G401 (cell line): ENCODE data around the gene EYA2. TPM values are rescaled to one million over a fixed set of nuclear protein-coding genes. Genes with fewer than 3 reads are reported as not detected.
"Not testable (repeated sequence)": the region's sequence is repeated elsewhere in the genome, so short reads cannot be mapped to it uniquely, and the experiment has no call there.

ENCODE experiments used
- DNase-seq: peaks from one replicate; pipeline ENCODE4 v3.0.0-alpha.2; 2015; ENCODE audit warnings: low spot score
- in situ Hi-C: cut with HindIII; loops from 2 replicates; pipeline ENCODE4 v1.10.0; 2016; ENCODE audit warnings: low sequenced_read_pairs, mixed read lengths
- total RNA-seq: library from RNA; depleted of rRNA; stranded (reverse); fragments of >200 nt; shearing (Covaris generic); gene quantifications from 2 replicates; pipeline ENCODE4 v1.2.3, GENCODE V29; 2014; rRNA removed

The EYA2 gene, protein sequence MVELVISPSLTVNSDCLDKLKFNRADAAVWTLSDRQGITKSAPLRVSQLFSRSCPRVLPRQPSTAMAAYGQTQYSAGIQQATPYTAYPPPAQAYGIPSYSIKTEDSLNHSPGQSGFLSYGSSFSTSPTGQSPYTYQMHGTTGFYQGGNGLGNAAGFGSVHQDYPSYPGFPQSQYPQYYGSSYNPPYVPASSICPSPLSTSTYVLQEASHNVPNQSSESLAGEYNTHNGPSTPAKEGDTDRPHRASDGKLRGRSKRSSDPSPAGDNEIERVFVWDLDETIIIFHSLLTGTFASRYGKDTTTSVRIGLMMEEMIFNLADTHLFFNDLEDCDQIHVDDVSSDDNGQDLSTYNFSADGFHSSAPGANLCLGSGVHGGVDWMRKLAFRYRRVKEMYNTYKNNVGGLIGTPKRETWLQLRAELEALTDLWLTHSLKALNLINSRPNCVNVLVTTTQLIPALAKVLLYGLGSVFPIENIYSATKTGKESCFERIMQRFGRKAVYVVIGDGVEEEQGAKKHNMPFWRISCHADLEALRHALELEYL
- total RNA-seq: not detected in 2 replicates

DNA sequence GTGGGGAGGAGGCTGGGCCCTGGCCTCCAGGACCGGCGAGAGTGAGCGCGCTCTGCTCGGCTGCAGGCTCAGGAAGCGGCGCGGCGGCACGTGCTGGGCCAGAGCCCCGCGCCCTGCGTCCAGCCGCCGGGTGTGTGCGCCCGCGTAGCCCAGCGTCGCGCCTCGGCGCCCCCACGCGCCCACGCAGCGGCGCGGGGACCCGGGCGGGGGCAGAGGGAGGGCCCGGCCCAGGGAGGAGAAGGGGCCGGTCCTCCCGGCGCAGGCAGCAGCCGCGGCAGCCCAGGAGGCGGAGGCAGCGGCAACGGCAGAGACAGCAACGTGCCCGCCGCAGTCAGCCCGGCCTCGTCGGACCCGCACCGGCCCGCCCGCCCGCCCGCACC is at the start of gene EYA2:
Gene EYA2 (plus strand): TSS at position 265 of the 380 bp plus-strand sequence. CDS start 95,168 bp downstream, outside the sequence.
- in situ Hi-C loops: no loop called here
- DNase-seq: no peak

DNA sequence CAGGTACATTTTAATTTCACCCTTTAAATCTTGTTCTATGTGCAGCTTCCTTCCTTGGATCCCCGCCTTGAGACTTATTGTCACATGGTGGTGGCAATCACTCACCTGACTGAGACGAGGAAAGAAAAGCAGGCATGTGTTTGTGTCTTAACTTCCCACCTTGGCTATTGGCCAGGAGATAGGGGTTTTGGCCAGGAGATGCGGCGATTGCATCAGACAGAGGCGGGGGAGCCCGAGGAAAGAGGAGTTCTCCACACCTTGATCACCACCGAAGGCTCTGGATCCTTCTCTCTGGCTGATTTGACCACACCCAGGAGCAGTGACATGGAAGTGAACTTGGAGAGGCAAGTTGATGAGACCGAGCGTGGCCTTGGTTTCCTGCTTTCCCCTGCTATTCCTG is 49.7 kb upstream of the EYA2 start:
- in situ Hi-C loops: no loop called here
- no peak for DNase-seq

DNA sequence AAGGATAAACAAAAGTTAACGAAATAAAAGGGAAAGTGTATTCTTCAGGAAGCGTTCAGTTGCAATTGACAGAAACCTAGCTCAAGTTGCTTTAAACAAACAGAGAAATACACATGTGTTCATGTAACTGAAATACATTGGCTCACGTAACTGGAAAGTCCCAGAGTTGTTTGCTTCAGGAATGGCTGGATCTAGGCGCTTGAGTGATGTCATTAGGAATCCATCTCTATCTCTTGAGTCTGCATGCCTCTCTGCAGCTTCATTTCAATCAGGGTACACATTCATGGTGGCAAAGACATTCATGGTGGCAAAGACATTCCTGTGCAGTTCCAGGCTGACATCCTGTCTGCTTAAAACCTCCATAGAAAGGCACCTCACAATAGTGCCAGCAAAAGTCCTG is 45.4 kb upstream of the EYA2 start:
- in situ Hi-C loops: no loop called here
- no peak for DNase-seq

DNA sequence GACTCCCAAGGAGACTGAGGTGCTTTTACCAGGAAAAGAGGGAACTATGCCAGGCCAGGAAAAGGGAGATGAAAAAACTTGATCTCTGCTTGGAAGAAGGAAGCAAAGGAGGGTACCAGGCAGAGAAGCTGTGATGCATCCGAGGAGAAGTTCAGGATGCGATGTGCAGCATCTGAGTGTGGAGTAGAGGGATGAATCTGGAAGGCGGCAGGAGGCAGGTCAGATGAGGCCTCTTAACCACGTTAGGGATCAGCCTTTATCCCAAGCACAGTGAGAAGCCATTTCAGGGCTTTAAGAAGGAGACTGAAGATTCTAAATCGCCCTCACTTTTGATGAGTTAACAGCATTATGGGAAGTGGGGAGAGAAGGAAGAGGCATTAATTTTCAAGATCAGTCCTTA is 44.9 kb upstream of the EYA2 start:
- DNase-seq: no peak
- in situ Hi-C loops: no loop called here

DNA sequence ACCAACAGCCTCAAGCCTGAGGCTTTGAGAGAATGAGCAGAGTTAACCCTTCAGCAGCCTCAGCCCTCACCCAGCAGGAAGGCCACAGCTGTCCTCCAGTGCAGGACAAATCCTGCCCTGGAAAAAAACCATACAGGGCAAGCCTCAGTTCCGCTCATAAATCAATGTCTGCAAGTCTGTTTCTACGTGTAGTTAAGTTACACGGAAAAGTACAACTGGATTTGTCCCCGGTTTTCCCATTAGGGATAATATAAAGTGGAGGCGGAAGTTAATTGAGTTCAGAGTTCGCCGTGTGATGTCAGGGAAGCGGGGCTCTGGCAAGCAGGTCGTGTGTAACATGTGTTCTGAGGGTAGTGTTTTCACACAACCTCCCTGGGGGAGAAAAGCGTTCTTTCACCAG is 44.2 kb upstream of the EYA2 start:
- DNase-seq: no peak
- in situ Hi-C loops: no loop called here

DNA sequence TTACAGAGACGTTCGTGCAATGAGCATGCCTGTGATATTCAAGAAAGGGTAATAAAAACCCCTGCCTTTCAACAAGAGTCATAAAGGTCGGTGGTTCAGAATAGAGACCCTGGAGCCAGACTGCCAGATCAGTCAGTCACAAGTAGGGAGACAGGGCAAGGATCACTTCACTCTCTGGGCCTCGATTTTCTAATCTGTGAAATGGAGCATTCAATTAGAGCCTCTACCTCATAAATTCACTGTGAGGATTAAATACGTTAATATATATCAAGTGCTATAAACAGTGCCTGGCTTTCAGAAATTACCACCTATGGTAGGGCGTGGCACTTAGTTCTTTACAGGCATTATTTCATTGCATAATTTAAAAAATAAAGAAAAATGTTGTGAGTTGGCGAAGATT is 43.7 kb upstream of the EYA2 start:
- in situ Hi-C loops: no loop called here
- no peak for DNase-seq

DNA sequence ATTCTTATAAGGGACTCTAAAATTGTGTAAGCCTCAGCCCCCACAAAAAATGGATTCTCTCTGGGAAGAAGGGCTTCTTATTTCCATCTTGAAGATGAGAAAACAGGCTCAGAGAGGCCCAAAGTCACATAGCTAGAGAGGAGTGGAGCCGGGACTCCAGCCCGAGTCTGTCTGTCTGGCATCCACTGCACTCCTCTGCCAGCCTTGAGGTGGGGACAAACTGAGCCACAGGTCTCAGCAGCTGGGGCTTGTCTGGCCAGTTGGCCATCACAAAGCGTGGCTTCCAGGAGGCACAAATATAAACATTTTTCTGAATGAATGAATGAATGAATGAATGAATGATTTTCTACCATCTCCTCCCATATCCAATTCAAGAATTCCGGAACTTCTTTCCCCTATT is 42.9 kb upstream of the EYA2 start:
- in situ Hi-C loops: no loop called here
- no peak for DNase-seq

DNA sequence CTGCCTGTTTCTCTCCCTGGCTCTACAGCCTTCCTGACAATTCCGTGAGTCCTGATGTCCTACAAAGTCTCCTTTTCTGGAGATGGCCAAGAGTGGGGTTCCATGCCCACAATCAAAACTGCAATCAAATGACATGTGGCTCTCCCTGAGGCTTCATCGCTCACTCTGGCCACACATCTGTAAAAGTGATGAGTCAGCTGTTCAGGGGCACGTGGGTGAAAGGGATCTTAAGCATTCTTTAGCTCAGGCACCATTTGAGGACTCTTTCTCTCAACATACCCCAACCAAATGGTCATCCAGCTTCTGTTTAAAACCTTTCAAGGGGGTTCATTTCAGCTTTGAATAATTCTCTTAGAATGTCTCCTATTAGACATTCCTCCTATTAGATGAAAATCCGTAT is 42.3 kb upstream of the EYA2 start:
- DNase-seq: no peak
- in situ Hi-C loops: no loop called here

DNA sequence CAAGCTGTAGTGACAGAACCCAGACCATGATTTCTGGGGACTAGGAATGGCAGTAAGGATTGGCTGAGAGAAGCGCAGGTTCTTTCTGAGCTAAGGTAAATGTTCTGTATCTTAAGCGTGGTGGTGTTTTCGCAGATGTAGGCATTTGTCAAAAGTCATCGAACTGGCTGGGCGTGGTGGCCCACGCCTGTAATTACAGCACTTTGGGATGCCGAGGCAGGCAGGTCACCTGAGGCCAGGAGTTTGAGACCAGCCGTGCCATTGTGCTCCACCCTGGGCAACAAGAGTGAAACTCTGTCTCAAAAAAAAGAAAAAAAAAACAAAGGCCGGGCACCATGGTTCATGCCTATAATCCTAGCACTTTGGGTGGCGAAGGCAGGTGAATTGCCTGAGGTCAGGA is 40.7 kb upstream of the EYA2 start:
- DNase-seq: no peak
- in situ Hi-C loops: no loop called here

DNA sequence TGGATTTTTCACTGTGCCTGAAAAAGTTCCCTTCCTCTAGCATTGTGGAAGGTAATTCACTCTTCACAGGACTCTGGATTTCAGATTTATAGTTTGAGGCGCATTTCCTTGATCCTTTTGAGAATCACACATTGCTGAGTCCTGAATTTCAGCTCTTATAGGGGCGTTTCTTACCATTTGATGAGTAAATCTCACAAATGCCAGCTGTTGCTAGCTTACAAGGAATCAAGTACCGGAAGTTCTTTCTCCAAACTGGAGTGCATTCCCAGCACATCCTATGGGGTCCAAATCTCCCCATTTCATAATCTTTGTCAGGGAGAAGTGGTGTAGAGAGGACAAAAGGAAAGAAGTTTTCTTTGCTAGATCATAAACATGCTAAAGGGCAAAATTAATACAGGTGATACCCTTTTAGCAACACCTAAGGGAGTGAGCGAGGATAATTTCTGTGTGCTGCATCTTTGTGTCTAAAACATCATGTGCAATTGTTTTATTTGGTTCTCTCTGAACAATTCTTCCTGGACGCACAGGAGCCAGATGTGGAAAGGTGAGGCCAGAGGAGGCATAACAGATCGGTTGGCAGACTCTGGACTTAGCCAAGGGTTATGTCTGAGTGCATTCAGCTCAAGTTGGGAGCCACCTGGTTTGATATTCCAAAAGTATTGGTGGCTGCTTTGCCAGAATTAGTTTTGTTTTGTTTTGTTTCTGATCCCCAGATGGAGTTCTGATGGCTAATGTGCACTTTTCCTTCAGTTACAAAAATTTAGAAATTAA is 37.4 kb upstream of the EYA2 start:
- in situ Hi-C loops: no loop called here
- DNase-seq: no peak

DNA sequence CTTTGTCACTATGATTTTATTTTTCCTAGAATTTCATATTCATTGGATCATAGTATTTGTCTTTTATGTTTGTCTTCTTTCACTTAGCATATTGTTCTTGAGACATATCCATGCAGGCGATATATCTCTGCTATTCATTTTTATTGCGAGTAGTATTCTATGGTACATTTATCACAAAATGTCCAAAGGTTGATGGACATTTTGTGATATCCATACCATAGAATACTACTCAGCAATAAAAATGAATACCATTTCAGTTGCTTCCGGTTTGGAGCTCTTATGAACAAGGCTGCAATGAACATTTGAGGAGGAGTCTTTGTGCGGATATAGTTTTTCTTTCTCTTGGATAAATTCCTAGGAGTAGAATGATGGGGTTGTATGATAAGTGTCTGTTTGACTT is 28.8 kb upstream of the EYA2 start:
- in situ Hi-C loops: no loop called here
- DNase-seq: no peak

DNA sequence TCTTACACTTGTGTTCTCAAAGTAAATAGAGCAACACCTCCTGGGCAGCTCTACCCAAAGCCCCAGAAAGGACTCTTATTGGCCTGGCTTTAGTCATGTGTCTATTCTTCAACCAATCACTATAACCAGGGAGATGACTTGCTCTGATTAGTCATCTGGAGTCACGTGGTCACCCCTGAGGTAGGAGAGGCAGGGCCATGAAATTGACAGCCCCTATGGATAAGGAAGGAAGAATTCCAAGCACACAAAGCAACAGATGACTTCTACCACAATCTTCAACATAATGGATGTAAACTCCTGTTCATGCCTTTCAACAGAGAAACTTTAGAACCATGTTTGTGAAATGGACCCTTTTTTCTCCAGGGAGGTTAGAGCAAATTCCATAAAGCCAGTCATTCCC is 24.6 kb upstream of the EYA2 start:
- no peak for DNase-seq
- in situ Hi-C loops: no loop called here

DNA sequence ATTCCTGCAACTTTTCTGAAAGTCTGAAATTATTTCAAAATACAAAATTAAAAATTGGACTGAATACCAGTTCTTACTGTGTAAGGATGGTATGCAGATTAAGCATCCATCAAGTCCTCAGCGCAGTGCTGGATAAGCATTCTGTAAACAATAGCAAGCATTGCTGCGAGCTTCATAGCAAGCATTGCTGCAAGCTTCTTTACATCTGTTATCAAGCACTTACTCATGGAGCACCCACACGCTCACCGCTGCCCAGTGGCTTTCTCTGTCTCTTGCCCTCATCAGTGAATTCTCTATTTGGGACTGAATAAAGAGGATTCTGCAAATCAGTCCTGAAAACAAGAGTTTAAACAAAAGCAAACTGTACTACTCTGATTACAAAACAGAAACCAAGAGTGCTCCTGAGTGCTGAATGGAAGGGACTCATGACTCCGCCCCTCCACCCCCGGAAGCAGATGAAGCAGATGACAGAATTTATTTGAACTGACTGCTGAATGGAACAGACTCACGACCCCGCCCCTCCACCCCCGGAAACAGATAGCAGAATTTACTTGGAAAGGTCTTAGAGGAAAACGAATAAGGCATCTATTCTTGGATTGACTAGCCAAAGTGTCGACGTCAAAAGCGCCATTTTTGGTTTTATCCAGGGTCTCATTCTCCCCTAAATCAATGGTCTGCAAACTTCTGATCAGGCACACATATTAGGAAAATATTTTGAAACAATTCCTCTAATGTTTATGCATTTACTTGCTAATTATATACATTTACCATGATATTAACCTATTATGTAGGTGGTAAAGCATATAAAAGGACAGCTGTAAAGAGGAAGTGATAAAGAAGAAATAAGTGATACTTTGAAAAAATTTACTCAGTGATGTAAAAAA is 22.1 kb upstream of the EYA2 start:
- in situ Hi-C loops: no loop called here
- no peak for DNase-seq

DNA sequence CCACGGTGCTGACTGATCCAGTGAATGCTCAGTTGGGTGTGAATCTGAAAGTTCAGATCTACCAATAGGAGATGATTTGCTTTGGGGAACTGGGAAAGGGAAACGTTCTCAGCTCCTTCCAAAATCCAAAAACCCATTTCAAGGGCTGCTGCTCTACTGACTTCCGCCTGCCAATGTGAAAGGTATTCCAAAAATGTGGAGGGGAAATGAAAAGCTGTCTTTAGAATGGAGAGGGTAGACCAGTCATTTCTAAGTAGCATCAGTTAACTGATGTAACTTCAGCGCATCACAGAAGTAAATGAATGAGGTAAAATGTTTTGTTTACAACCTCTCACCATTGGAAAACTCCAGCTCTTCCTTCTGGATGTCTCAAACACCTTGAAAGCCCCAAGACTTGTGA is 19.6 kb upstream of the EYA2 start:
- in situ Hi-C loops: no loop called here
- no peak for DNase-seq

DNA sequence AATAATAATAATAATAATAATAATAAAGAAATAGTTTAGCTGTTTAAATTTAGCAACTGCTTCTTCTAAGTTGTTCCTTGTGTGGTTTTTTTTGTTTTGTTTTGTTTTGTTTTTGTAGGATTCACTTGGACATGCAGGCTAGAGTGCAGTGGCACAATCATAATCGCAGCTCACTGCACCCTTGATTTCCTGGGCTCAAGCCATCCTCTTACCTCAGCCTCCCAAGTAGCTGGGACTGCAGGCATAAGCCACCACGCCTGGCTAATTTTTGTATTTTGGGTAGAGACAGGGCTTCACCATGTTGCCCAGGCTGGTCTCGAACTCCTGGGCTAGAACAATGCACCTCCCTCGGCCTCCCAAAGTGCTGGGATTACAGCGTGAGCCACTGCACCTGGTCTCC is 15.3 kb upstream of the EYA2 start:
- in situ Hi-C loops: no loop called here
- no peak for DNase-seq

DNA sequence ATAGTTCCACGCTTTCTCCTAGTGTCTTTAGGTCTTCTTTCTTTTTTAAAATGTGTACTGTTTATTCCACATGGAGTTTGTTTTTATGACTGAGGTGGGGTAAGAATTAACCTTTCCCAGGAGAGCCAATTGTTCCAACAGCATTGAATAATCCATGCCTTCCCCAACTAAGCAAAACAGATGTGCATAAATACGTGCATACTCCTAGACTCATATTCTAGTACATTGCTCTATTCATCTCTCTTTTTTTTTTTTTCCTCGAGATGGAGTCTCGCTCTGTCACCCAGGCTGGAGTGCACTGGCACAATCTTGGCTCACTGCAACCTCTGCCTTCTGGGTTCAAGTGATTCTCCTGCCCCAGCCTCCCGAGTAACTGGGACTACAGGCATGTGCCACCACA is 14.7 kb upstream of the EYA2 start:
- DNase-seq, in situ Hi-C loops: not testable (repeated sequence)

DNA sequence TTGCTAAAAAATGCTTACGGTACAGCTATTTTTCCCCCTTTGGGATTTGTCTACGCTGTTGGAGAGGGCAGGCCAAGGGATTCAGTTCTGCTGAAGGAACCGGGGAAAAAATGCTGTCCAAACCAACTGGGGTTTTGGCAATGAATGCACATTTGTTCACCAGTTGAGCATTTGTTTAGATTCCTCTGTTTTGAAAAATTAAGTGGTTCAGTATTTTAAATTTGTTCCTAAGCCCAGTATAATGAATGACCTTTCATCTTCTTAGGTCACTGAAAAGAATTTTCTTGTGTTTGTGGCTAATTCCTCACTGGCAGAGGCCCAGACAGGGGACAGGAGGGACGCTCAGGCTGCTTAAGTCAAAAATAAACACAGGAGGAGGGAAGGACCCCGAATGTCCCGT is 10.8 kb upstream of the EYA2 start:
- in situ Hi-C loops: no loop called here

DNA sequence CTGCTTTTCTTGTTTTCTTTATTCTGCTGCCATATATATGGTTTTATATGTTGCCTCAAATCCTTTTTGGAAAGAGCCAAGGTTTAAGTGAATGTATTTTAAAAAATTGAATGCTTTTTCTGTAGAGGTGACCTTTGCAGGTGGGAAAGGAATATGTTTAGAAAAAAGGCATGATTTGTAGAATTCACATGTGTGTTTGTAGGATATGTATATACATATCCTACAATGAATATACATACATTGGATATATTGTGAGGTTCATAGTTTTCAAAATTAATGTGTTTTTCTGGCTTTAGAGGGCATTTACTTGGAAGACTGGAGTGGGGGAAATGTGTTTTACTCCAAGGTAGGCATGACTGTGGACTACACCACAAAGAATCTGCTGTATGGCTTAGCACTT is 4.0 kb upstream of the EYA2 start:
- in situ Hi-C loops: no loop called here
- no peak for DNase-seq

More for the DNA sequence above, 10.8 kb upstream of the EYA2 start:
- no peak for DNase-seq

DNA sequence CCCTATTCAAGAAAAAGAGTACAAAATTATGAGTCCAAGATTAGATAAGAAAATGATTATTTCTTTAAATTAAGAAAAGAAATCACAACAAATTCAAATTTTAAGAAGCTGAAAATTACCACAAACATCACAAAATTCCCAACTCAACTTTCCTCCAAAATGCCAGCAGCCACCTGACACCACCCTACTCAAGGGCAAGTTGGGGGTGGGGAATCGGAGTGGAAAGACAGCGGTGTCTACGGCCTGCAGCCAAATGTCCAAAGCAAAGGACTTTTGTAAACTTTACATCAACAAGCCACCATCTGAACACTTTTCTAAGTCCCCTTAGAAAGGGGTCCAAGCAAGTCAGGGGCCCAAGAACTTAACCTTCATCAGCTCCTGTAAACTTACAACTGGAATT is 1.6 kb upstream of the EYA2 start:
- in situ Hi-C loops: no loop called here

More for the DNA sequence above, 1.6 kb upstream of the EYA2 start:
- no peak for DNase-seq
